WERI-Rb-1 (cell line): ENCODE measurements around the gene IWS1.
A peak's percentile ranks its signal among the peaks of the same experiment; 100 is the strongest.
"Not testable (repeated sequence)": the region's sequence is repeated elsewhere in the genome, so short reads cannot be mapped to it uniquely, and the experiment has no call there.

Experiments used
- DNase-seq: peaks from one replicate; pipeline ENCODE4 v3.0.0-alpha.2; 2020
- H3K27ac ChIP-seq: fragments of 250-450 bp; sonication (Bioruptor Pico); 2 replicates; pipeline ENCODE4 v1.5.1; 2020; ENCODE audit warnings: mild to moderate bottlenecking, moderate library complexity
- H3K27me3 ChIP-seq: fragments of 250-450 bp; sonication (Bioruptor Pico); 2 replicates; pipeline ENCODE4 v1.5.1; 2021; ENCODE audit warnings: mild to moderate bottlenecking, low read depth, moderate library complexity; ENCODE audit not compliant: insufficient read depth, severe bottlenecking
- H3K36me3 ChIP-seq: fragments of 250-450 bp; sonication (Bioruptor Pico); 2 replicates; pipeline ENCODE4 v1.5.1; 2020; ENCODE audit warnings: mild to moderate bottlenecking, moderate library complexity
- H3K4me3 ChIP-seq: 2 replicates; pipeline ENCODE4 v1.5.1; 2011; ENCODE audit warnings: low read depth, mild to moderate bottlenecking, control low read depth, low read length
- H3K9me3 ChIP-seq: fragments of 250-450 bp; sonication (Bioruptor Pico); 2 replicates; pipeline ENCODE4 v1.5.1; 2021; ENCODE audit warnings: mild to moderate bottlenecking, moderate library complexity; ENCODE audit not compliant: severe bottlenecking
- CTCF ChIP-seq: IDR thresholded peaks from 2 replicates; pipeline ENCODE4 v1.5.1; 2011; ENCODE audit warnings: low read depth, mild to moderate bottlenecking, control low read depth, inconsistent platforms, low read length

IWS1 gene

DNA sequence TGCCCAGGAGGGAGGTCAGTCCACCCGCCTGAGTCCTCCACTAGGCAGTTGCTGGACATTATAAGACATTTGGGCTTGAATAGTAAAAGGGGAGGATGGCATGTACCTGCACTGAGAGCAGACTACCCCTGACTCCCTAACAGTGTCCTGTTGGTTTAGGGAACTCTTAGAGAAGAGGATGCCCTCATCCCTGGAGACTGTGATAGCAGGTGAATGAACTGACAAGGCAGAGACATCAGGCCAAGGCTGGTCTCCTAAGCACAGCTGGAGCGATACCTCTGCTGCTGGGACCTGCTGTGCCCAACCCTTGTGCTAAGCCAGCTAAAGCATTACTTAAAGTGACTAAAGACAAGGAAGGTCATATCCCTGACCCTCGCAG is 73.3 kb downstream of the IWS1 start:
- Histone ChIP-seq H3K27me3 (no peaks in the 10 kb centered on the region), H3K36me3 (no peaks in the 10 kb centered on the region), H3K9me3 (no peaks in the 10 kb centered on the region), H3K4me3 (no peak overlapping the region), H3K27ac (peak overlapping the region; percentile 44; the same call in 1 of the 2 replicates)
- TF ChIP-seq CTCF, result no peak
- no peak for DNase-seq

GRCh38 chr2:127452423-127452822 is 73.9 kb downstream of the IWS1 start:
- not testable (repeated sequence) for H3K9me3 ChIP-seq, H3K27ac ChIP-seq, H3K36me3 ChIP-seq, DNase-seq, H3K4me3 ChIP-seq, H3K27me3 ChIP-seq

DNA sequence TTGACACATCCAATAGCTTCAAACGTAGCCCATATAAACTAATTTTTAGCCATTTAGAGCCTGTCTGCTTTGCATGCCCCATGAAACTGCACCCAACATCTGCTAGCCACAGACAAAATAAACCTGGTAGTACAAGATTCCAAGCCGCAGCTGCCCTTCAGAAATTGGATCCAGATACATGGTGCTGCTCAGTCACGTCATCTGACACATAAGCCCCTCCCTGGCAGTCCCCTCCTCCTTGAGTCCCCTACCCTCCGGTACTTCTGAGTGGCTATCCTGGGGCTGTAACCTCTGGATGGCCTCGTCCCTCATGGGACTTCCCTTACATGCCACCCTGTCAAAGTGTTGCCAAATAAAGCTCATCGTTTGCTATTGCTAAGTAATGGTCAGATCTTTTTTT is 74.3 kb downstream of the IWS1 start:
- no peaks in the 10 kb centered on the region for H3K27me3 ChIP-seq
- H3K4me3 ChIP-seq, result no peak overlapping the region
- no peaks in the 10 kb centered on the region for H3K9me3 ChIP-seq
- TF ChIP-seq CTCF, result no peak
- no peak overlapping the region for H3K27ac ChIP-seq
- DNase-seq, result no peak
- no peaks in the 10 kb centered on the region for H3K36me3 ChIP-seq

DNA sequence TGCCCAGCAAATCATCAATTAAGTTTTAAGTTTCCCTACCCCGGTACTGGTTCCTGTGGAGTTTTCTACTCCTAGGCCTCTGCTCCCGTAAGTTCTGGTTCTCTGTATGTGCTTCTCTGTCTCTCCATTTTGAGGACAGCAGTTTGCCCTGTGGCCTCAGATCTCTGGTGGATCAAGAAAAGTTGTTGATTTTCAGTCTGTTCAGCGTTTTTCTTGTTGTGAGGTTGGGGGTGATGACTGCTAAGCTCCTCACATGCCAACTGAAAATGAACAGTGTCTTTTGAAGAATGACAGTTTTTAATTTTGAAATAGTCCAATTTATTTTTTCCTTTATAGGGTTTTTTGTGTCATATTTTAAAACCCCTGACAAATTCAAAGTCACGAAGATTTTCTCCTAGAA is 76.4 kb downstream of the IWS1 start:
- Histone ChIP-seq H3K27me3 (no peaks in the 10 kb centered on the region), H3K27ac (no peak overlapping the region), H3K36me3 (no peaks in the 10 kb centered on the region), H3K4me3 (no peak overlapping the region), H3K9me3 (peaks cover 2% of the 10 kb centered on the region)
- no peak for TF ChIP-seq CTCF
- DNase-seq, result no peak

- DNase-seq, result no peak
- Histone ChIP-seq H3K9me3 (peaks cover 6% of the 10 kb centered on the region), H3K27ac (no peak overlapping the region), H3K27me3 (no peaks in the 10 kb centered on the region), H3K36me3 (no peaks in the 10 kb centered on the region), H3K4me3 (no peak overlapping the region)
- no peak for TF ChIP-seq CTCF
These were observed 76.9 kb downstream of the IWS1 start for GRCh38 chr2:127449414-127449813.

DNA sequence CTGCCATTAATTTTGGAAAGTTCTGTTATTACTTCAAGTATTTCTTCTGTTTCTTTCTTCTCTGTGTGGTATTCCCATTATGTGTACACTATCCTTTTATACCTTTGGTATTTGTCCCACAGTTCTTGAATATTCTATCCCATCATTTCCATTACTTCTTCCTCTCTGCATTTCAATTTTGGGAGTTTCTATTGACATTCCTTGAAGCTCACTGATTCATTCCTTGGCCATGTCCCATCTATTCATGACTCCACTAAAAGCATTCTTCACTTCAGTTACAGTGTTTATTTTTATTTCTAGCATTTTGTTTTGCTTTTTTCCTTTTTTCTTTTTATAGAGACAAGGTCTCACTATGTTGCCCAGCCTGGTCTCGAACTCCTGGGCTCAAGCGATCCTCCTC is 77.8 kb downstream of the IWS1 start:
- Histone ChIP-seq H3K36me3 (no peaks in the 10 kb centered on the region), H3K4me3 (no peak overlapping the region), H3K27ac (no peak overlapping the region), H3K9me3 (peaks cover 6% of the 10 kb centered on the region), H3K27me3 (no peaks in the 10 kb centered on the region)
- TF ChIP-seq CTCF, result no peak
- DNase-seq, result no peak
